Upper lobe of left lung (tissue), 6 donors: ENCODE measurements around the gene RNF168. TPM values are rescaled to one million over a fixed set of nuclear protein-coding genes. Genes with fewer than 3 reads are reported as not detected.
A peak's percentile ranks its signal among the peaks of the same experiment; 100 is the strongest.
"Not testable (repeated sequence)": the region's sequence is repeated elsewhere in the genome, so short reads cannot be mapped to it uniquely, and the experiment has no call there.

Experiments used
- ATAC-seq, 2 donors: fragments of 200-7000 bp; cut with Tn5 transposase; one replicate each; pipeline ENCODE4 v1.9.1; 2022; ENCODE audit warnings: mild to moderate bottlenecking in 2 of 2, moderate library complexity in 2 of 2; ENCODE audit not compliant: low FRiP score in 2 of 2
- DNase-seq, 2 donors: peaks; one replicate each; pipeline ENCODE4 v3.0.0-alpha.2; 2019 to 2020
- H3K27ac ChIP-seq, 4 donors: fragments of 200-600 bp; sonication (generic); one replicate each; pipeline ENCODE4 v1.5.1; 2016 to 2019
- H3K27me3 ChIP-seq, 4 donors: fragments of 200-600 bp; sonication (generic); one replicate each; pipeline ENCODE4 v1.5.1; 2017 to 2019
- H3K36me3 ChIP-seq, 4 donors: fragments of 200-600 bp; sonication (generic); one replicate each; pipeline ENCODE4 v1.5.1; 2016 to 2019
- H3K4me1 ChIP-seq, 4 donors: fragments of 200-600 bp; sonication (generic); one replicate each; pipeline ENCODE4 v1.5.1; 2018 to 2019
- H3K4me3 ChIP-seq, 4 donors: fragments of 200-600 bp; sonication (generic); one replicate each; pipeline ENCODE4 v1.5.1; 2017 to 2019; ENCODE audit warnings: mild to moderate bottlenecking in 2 of 4, moderate library complexity in 1 of 4
- H3K9me3 ChIP-seq, 4 donors: fragments of 200-600 bp; sonication (generic); one replicate each; pipeline ENCODE4 v1.5.1; 2018 to 2019
- CTCF ChIP-seq, 6 experiments: fragments of 450-650 bp in 4 of 6; fragments of 200-600 bp in 2 of 6; sonication (generic) in 2 of 6; IDR thresholded peaks; one replicate each; pipeline ENCODE4 v1.5.1; 2016 to 2019; ENCODE audit warnings: antibody characterized with exemption in 6 of 6
- EP300 ChIP-seq, 4 donors: sonication (generic); formaldehyde crosslinking; IDR thresholded peaks; one replicate each; pipeline ENCODE4 v1.5.1; 2017; ENCODE audit warnings: antibody characterized with exemption in 4 of 4, control low read depth in 2 of 4
- POLR2A ChIP-seq, 4 donors: fragments of 450-650 bp; IDR thresholded peaks; one replicate each; pipeline ENCODE4 v1.5.1; 2016 to 2017; ENCODE audit warnings: antibody characterized with exemption in 4 of 4, mild to moderate bottlenecking in 2 of 4
- POLR2AphosphoS5 ChIP-seq, 2 donors: sonication (generic); formaldehyde crosslinking; IDR thresholded peaks; one replicate each; pipeline ENCODE4 v1.5.1; 2017; ENCODE audit warnings: antibody characterized with exemption in 2 of 2
- WGBS, 2 donors: methylation state at CpG; one replicate each; pipeline ENCODE4 v1.1.5; 2017 to 2018; 5-methylcytosine and 5-hydroxymethylcytosine counted together
- total RNA-seq, 6 donors: library from RNA; depleted of rRNA in 4 of 6; stranded (reverse); fragments of >200 nt in 4 of 6; gene quantifications; one replicate each; pipeline versions ENCODE4 v1.1.0 to v1.2.1, GENCODE V29; 2016 to 2021
- donor health status: DM: no; HTN: no; CAD: no; lungs with moderate emphysema.
- donor health status: DM: no; HTN: yes; CAD: no; lungs with severe emphysema.

Gene RNF168
- total RNA-seq, 6 donors from 2014 or later: 22.2 to 33.5 (median 26.6) TPM

GRCh38 chr3:196523841-196524240 lies 20.3 kb upstream of the RNF168 start:
- Histone ChIP-seq H3K36me3 (no peaks in the 10 kb centered on the region), H3K9me3 (peaks cover 21 to 33% (median 29%) of the 10 kb centered on the region in 4 donors), H3K4me3 (no peak overlapping the region), H3K27ac (no peak overlapping the region), H3K4me1 (peaks cover 0 to 4% (median 2%) of the 10 kb centered on the region in 4 donors), H3K27me3 (no peaks in the 10 kb centered on the region)
- DNase-seq (no peak), ATAC-seq (no peak)
- WGBS, 2 donors: 95 to 99% methylated on average over 4 of the region's 4 CpGs
- TF ChIP-seq EP300 (IDR thresholded peaks at IDR 0.05): no peak
- TF ChIP-seq POLR2A (IDR thresholded peaks at IDR 0.05): no peak
- TF ChIP-seq POLR2AphosphoS5 (IDR thresholded peaks at IDR 0.05): no peak
- TF ChIP-seq CTCF (IDR thresholded peaks at IDR 0.05): no peak

- H3K4me1 ChIP-seq, H3K27ac ChIP-seq, H3K36me3 ChIP-seq, ATAC-seq, H3K4me3 ChIP-seq, H3K27me3 ChIP-seq, DNase-seq: not testable (repeated sequence)
- WGBS, 2 donors: 84 to 92% methylated on average over 12 of the region's 12 CpGs
- peaks cover 32 to 48% (median 41%) of the 10 kb centered on the region in 4 donors for H3K9me3 ChIP-seq
Observed at GRCh38 chr3:196521291-196521690, 17.7 kb upstream of the RNF168 start.

- WGBS, 2 donors: 83 to 89% methylated on average over 5 of the region's 5 CpGs
- ATAC-seq: no peak
- Histone ChIP-seq H3K4me1 (no peaks in the 10 kb centered on the region), H3K4me3 (no peak overlapping the region), H3K27me3 (no peaks in the 10 kb centered on the region), H3K27ac (no peak overlapping the region), H3K9me3 (peaks cover 32 to 48% (median 41%) of the 10 kb centered on the region in 4 donors), H3K36me3 (no peaks in the 10 kb centered on the region)
- DNase-seq: no peak
- TF ChIP-seq POLR2AphosphoS5 (IDR thresholded peaks at IDR 0.05): no peak
- no peak for TF ChIP-seq EP300 (IDR thresholded peaks at IDR 0.05)
- TF ChIP-seq CTCF (IDR thresholded peaks at IDR 0.05): no peak
- TF ChIP-seq POLR2A (IDR thresholded peaks at IDR 0.05): no peak
Observed at GRCh38 chr3:196519718-196520082, 16.1 kb upstream of the RNF168 start.

GRCh38 chr3:196518966-196519717 lies 15.6 kb upstream of the RNF168 start:
- 53 to 57% methylated on average over 12 of the region's 12 CpGs for WGBS, 2 donors
- H3K4me3 ChIP-seq: no peak overlapping the region
- H3K27ac ChIP-seq: no peak overlapping the region
- no peaks in the 10 kb centered on the region for H3K4me1 ChIP-seq
- no peaks in the 10 kb centered on the region for H3K36me3 ChIP-seq
- peak in 5 of 6 experiments; percentile 28 to 60 (median 43) for TF ChIP-seq CTCF (IDR thresholded peaks at IDR 0.05)
- TF ChIP-seq POLR2AphosphoS5 (IDR thresholded peaks at IDR 0.05): no peak
- DNase-seq (peak in 1 of 2 donors; percentile 59), ATAC-seq (peak in 1 of 2 donors; percentile 93)
- no peaks in the 10 kb centered on the region for H3K27me3 ChIP-seq
- H3K9me3 ChIP-seq: peaks cover 32 to 48% (median 41%) of the 10 kb centered on the region in 4 donors

- H3K4me1 ChIP-seq: no peaks in the 10 kb centered on the region
- H3K36me3 ChIP-seq: no peaks in the 10 kb centered on the region
- H3K9me3 ChIP-seq: peaks cover 32 to 48% (median 41%) of the 10 kb centered on the region in 4 donors
- TF ChIP-seq EP300 (IDR thresholded peaks at IDR 0.05): no peak
- TF ChIP-seq POLR2A (IDR thresholded peaks at IDR 0.05): no peak
- no peak overlapping the region for H3K27ac ChIP-seq
- no peak overlapping the region for H3K4me3 ChIP-seq
- ATAC-seq (no peak), DNase-seq (no peak)
- WGBS, 2 donors: 85 to 98% methylated on average over 2 of the region's 2 CpGs
- H3K27me3 ChIP-seq: no peaks in the 10 kb centered on the region
Observed at GRCh38 chr3:196517919-196518318, 14.4 kb upstream of the RNF168 start.
